Stimulated activated CD8-positive, alpha-beta memory T cell treated with anti-CD3 and anti-CD28 coated beads, Interleukin-15, amount 100 ng/mL, for 4 hours (primary cell): ENCODE results near the gene LPA.
A peak's percentile ranks its signal among the peaks of the same experiment; 100 is the strongest.

Source experiments
- DNase-seq, 2 donors: peaks; one replicate each; pipeline ENCODE4 v3.0.0-alpha.2; 2020; ENCODE audit warnings: low read depth in 2 of 2

Gene LPA

GRCh38 chr6:160520043-160520904 is 143.8 kb downstream of the LPA start:
- DNase-seq: peak; percentile 41 to 51

- no peak for DNase-seq
These were observed 144.5 kb downstream of the LPA start for GRCh38 chr6:160519603-160520042.

- no peak for DNase-seq
These were observed 144.9 kb downstream of the LPA start for GRCh38 chr6:160519133-160519532.

- DNase-seq: no peak
These were observed 150.2 kb downstream of the LPA start for GRCh38 chr6:160513836-160514235.

- DNase-seq: no peak
These were observed 153.0 kb downstream of the LPA start for GRCh38 chr6:160510976-160511617.

GRCh38 chr6:160510199-160510598 is 153.9 kb downstream of the LPA start:
- DNase-seq: no peak

- DNase-seq: no peak
These were observed 154.5 kb downstream of the LPA start for GRCh38 chr6:160509610-160510009.

- no peak for DNase-seq
These were observed 155.5 kb downstream of the LPA start for GRCh38 chr6:160508599-160508998.

GRCh38 chr6:160507420-160507819 is 156.7 kb downstream of the LPA start:
- DNase-seq: no peak

GRCh38 chr6:160505970-160506369 is 158.1 kb downstream of the LPA start:
- DNase-seq: no peak

- DNase-seq: no peak
These were observed 163.4 kb downstream of the LPA start for GRCh38 chr6:160500639-160501038.

GRCh38 chr6:160494576-160494975 is 169.5 kb downstream of the LPA start:
- no peak for DNase-seq

- DNase-seq: no peak
These were observed 175.0 kb downstream of the LPA start for GRCh38 chr6:160489091-160489490.

GRCh38 chr6:160487116-160487515 is 177.0 kb downstream of the LPA start:
- no peak for DNase-seq
